Measurements from ENCODE around the gene TSC22D2. TPM values are rescaled to one million over a fixed set of nuclear protein-coding genes. Genes with fewer than 3 reads are reported as not detected.

Gene TSC22D2
- polyA plus RNA-seq, 3 donors, result 54.6 to 66.8 (median 62.0) TPM

DNA sequence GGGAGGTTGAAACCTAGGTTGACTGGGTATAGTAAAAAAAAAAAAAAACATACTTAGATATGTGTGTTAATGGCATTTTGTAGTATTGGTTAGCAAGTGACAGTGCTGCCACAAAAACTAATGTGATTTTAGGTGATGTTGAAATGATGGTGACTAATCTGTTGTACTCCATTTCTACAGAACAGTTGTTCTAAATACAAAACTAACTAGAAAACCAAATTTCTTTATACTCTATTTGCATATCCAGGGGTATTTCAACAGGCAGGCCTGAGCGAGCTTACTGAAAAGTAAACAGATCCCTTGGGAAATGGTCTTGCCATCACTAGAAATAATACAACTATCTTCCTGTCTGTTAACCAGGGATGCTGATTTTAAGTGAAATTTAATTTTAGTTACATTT, 20.5 kb downstream of the TSC22D2 start:
- DNase-seq (ENCODE audit: extremely low read depth in 1 of 11, low read depth in 9 of 11, low spot score in 4 of 11), result no peak

DNA sequence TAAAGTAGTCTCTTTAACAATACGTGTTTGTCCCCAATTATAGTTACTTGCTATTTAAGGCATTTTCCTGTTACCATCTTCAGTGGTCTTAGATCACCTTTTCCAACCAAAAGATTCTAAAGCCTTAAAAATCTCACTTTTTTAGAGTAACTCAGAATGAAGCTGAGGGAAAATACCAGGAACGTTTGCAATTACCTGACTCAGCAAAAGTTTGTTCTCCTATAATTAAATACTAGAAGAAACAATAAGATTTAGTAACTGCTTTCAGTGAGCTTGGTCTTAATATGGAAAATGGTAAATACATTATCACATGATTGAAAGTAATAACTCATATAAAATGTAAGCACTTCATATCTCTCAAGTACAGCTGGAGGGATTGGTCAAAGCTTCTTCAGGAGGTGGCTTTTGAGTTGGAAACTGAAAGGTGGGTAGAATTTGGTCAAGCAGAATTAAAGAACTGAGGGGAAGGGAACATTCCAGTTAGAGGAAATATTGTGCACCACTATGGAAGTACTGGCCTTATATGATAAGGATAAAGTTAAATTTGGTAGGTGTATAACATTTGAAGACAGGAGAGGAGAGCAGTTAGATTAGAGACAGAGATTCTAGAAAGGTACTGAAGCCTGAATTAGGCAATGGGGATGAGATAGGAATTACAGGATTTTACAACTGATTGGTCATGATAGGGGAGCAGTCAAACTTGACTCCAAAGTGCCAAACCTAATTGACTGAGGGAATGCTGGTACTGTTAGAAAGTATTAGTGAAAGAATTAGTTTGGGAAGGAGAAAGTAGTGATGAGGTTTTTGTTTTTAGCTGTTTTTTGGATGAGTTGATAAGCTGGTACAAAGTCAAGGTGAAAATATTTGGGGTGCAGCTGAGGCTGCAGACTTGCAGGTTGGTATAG, 21.9 kb downstream of the TSC22D2 start:
- no peak for DNase-seq (ENCODE audit: extremely low read depth in 1 of 11, low read depth in 9 of 11, low spot score in 4 of 11)

DNA sequence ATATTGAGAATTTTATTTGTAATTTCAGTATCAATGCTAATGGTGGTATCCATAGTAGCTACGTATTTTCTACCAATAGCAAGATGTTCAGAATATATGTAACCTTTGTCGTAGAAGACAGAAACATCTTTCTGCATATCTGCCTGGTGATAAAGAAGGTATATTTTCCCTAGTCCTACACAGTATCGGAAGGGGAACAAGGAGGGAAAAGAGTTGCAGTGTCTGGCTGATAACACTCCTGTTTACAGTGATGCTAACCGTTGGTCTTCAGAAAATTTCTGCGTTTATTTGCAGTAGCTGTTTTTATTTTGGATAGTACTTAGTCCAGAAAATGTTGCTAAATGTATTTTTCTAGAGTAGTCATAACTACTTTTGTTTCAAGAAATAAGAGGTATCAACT, 25.2 kb downstream of the TSC22D2 start:
- no peak for DNase-seq (ENCODE audit: extremely low read depth in 1 of 11, low read depth in 9 of 11, low spot score in 4 of 11)

DNA sequence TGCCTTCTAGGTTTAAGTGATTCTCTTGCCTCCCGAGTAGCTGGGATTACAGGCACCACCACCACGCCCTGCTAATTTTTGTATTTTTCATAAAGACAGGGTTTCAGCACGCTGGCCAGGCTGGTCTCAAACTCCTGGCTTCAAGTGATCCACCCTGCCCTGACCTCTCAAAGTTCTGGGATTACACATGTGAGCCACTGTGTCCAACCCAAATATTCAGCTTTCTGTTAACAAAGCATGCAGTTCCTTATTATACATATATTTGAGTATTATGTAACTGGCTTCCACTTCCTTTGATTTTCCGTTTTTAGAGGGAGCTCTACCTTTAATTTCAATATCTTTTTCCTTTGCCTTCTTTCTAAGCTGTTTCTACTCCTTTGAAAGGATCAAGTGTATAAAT, 26.1 kb downstream of the TSC22D2 start:
- no peak for DNase-seq (ENCODE audit: extremely low read depth in 1 of 11, low read depth in 9 of 11, low spot score in 4 of 11)

DNA sequence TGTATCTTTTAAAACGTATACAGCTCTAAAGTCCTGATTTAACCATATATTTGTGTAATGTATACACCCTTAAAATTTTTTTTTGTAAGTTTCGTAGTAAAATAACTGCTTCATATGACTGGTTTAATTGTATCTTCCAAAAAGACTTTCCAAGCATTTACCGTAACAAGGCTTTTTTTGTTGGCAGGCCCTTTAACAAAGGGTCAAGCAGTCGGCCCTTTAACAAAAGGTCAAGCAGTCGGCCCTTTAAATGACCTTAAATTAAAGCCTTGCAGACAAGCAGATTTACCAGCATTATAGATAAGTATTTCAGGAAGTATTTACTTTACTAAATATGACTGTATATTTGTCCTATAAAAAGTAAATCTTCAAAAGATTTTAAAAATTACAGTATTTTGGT, 28.1 kb downstream of the TSC22D2 start:
- DNase-seq (ENCODE audit: extremely low read depth in 1 of 11, low read depth in 9 of 11, low spot score in 4 of 11), result no peak

DNA sequence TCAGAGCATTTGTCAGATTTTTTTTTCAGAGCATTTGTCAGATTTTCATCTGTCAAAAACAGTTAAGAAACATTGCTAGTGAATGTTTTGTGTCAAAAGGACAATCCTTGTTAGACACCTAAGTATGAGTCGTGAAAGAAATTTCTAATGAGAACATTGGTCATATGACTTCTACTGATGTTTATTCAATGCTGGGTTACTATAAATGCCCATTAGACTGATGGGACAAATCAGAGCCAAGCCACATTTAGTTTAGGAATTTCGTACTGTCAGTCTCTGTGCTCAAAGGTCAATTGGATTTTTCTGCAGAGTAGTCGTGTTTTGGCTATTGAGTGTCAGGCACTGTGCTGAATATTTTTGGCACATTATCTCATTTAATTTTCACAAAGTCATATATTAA, 31.6 kb downstream of the TSC22D2 start:
- no peak for DNase-seq (ENCODE audit: extremely low read depth in 1 of 11, low read depth in 9 of 11, low spot score in 4 of 11)

DNA sequence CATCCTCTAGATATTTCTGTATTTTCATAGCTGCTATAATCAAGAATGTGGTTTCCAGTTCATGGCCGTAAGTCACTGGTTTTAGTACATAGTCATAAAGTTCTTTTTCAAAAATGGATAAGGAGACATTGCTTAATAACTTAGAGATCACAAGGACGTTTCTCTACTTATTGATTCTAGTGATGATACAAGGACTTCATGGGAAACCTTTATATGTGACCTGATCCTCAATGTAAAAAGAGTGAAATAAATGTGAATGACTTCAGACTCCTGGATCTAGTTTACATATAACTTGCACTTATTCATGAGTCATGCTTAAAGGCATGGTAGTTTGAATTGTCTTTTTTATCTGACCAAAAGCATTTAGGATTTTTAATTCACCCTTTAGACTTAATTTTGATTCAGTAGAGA, 35.2 kb downstream of the TSC22D2 start:
- DNase-seq (ENCODE audit: extremely low read depth in 1 of 11, low read depth in 9 of 11, low spot score in 4 of 11), result no peak

DNA sequence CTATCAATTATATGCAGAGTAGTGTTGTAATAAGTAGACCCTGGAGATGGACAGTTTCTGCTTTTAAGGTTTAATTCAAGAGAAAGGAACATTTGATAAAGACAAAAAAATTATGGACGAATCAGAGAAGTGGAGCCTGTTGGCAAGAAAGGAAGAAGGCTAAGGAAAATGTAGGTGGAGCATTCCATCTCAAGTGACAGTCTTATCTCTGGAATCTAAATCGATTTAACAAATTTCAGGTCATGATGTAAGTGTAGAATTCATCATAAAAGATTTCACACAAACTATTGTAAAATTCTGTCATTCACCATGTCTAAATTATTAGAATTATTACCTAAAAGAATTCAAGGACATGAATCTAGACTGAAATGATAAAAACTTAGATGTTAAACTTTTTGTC, 36.3 kb downstream of the TSC22D2 start:
- DNase-seq (ENCODE audit: extremely low read depth in 1 of 11, low read depth in 9 of 11, low spot score in 4 of 11), result no peak

DNA sequence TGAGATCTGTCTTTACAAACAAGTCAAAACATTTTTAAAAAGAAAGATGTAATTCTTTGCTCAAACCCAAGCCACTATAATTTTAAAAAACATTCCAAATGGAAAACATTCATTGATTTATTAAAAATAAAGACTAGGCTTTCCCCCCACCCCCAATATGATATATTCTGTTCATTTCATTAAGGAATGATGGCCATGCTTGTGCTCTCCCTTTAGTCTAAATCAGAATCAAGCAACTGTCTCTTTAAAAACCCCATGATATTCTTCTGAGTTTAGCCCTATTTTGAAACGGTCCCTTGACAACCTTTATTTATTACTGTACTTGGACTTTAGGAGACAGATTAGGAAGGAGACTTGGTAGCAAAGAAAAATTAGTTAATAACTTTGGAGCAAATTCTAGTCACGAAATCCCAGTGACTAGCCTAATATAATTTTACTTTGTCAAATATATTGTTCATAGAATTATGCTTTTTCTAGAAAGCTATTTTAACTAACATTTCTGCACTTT, 38.4 kb downstream of the TSC22D2 start:
- no peak for DNase-seq (ENCODE audit: extremely low read depth in 1 of 11, low read depth in 9 of 11, low spot score in 4 of 11)

DNA sequence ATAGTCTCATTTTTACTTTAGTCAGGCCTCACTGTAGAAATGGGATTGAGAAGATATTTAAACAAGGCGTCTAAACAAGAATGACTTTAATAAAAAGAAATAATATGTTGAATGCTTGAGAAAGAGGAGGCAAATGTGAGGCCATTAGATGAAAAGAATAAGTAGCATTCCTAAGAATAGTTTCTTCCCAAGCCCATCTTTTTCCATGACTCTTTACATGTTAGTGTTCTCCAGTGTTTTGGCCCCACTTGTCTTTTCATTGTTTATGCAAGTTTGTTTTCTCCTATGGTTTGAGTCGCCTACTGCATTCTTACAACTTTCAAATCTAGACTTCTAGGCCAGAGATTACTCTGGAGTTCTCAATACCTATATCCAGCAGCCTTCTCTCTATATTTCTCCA, 39.0 kb downstream of the TSC22D2 start:
- no peak for DNase-seq (ENCODE audit: extremely low read depth in 1 of 11, low read depth in 9 of 11, low spot score in 4 of 11)

DNA sequence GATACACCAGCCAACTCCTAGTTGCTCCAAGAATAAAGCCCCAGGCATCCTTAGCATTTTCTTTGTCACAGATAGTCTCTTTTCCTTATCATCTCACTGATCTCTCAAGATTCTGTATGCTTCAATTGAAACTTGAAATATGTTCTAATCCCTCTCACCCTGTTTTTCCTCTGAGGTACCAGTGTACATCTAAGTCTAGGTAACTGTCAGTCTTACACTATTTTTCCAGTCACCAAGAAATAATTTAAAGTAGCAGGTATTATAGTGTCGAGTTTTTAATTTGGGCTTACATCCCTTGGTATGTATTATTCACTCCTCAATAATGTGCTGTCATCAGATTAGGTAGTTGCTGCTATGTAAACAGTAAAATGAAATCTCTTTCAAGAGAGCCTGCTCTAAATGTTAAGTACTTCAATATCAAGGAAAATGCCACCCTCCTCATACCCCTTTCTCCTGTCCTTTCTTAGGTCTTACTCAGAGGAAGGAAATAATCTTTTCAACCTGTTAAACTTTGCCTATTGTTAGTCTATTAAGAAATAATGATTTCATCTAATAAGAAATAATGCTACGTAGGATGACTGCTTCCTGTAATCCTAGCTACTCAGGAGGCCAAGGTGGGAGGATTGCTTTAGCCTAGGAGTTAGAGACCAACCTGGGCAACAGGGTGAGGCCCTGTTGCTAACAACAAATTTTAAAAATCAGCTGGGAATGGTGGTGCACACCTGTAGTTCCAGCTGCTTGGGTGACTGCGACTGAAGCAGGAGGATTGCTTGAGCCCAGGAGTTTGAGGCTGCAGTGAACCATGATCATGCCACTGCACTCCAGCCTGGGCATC, 39.8 kb downstream of the TSC22D2 start:
- DNase-seq (ENCODE audit: extremely low read depth in 1 of 11, low read depth in 9 of 11, low spot score in 4 of 11), result no peak

DNA sequence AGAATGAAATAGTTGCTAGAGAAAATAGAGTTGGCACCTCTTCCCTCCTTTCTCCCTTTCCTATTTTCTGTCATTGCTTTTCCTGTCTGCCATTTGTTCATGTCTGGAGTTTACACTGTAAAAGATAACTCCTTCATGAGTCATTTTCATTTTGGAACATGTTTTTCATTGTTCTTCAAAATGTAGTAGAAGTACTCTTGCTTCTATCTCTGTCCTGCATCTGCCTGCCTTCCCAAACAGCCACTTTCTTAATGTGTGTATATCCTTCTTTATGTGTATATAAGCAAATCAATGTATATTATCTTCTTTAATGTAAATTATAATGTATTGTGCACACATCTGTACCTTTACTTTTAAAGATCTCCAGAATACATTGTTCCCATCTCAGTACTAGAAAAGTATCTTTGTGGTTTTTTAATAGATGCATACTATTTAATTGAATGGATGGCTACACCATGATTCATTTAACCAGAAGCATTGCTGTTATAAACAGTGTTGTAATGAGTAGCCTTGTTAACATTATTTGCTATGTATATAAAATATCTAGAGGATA, 41.1 kb downstream of the TSC22D2 start:
- DNase-seq (ENCODE audit: extremely low read depth in 1 of 11, low read depth in 9 of 11, low spot score in 4 of 11), result no peak

DNA sequence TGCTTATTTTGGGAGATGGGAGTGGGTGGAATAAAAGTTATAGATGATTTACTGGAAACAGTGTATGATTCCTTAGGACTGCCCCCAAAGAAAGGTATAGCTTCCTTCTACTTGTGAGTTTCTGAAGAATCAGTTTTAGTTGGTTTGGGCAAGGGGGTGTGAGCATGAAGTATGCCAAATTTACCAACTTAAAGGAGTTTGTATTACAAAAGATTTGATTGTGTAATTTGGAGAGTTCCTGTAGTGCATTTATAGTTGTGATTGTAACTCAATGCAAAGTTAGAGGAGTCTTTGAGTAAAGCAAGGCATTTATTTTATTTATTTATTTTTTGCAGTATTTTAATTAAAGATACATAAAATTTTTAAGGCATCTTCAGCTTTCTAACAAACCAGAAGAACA, 42.8 kb downstream of the TSC22D2 start:
- DNase-seq (ENCODE audit: extremely low read depth in 1 of 11, low read depth in 9 of 11, low spot score in 4 of 11), result no peak

DNA sequence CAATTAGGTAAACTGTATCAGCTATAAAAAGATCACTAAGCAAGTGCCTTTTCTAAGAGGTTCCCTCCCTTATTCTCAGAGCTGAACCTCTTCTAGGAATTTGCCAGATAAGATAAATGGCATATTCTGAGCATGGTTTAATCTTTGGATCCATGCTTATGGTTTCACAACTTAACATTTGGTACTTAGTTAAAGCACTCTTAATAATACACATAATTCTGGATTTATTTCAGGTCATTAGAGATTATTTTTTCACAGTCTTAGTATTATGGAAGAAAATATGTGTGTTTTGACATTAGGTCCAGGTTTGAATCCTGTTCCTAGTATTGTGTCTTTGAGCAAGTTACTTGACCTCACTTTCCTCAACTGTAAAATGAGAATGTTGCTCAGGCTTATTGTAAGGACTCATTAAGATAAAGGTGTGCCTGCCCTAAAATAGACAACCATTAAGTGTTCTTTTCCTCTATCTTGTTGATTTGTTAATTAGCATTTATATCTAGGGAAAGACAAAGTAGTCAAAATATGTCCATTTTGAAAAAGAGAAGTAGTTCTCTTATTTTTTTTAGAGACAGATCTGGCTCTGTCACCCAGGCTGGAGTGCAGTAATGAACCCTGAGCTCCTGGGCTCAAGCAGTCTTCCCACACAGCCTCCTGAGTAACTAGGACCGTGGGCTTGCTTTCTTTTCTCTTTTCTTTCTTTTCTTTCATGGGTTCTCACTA, 43.4 kb downstream of the TSC22D2 start:
- no peak for DNase-seq (ENCODE audit: extremely low read depth in 1 of 11, low read depth in 9 of 11, low spot score in 4 of 11)

DNA sequence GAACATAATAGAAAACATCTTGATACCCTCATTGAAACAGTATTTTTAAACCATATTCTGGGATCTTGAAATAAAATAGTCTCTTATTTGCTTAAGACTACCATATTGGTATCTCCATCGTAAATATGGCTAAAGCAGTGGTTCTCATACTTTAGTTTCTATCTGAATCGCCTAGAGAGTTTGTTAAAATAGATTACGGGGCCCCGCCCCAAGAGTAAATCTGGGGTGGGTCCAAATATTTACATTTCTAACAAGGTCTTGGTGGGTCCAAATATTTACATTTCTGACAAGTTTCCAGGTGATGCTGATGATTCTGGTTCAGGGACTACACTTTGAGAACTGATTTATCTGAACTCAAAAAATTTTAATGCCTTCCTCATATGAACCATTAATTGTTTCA, 45.3 kb downstream of the TSC22D2 start:
- DNase-seq (ENCODE audit: extremely low read depth in 1 of 11, low read depth in 9 of 11, low spot score in 4 of 11), result no peak

DNA sequence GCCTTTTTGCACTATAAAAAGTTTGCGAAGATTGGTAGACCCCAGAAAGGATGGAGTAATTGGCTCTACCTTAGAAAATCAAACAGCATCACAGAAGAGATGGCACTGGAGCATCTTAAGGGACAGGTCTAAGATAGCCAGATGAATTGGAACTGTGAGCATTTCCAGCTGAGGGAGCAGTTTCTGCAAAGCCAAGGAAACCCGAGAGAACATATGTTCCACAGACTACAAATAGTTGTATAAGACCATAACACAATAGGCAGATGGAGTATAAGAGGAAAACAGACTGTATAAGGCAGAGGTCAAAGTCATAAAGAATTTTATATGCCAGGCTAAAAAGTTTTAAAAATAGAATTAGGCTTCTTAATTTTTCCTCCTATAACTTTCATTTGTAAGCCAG, 46.0 kb downstream of the TSC22D2 start:
- no peak for DNase-seq (ENCODE audit: extremely low read depth in 1 of 11, low read depth in 9 of 11, low spot score in 4 of 11)

DNA sequence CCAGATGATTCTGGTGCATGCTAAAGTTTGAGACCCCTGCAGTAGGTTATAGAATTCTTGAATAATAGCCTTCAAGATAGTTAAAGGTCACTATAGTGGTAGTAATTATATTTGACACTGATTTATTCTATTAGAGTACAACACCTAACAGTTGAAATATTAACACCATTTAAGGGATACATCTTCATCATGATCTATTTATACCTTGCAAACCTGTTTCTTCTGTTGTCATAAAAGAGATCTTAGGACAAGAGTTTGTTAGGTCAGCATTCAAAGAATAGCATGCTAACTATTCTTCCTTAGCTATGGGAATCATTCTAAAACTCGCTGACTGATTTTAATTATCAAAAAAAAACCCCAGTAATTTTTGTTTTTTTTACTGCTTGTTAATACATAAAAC, 46.5 kb downstream of the TSC22D2 start:
- no peak for DNase-seq (ENCODE audit: extremely low read depth in 1 of 11, low read depth in 9 of 11, low spot score in 4 of 11)

DNA sequence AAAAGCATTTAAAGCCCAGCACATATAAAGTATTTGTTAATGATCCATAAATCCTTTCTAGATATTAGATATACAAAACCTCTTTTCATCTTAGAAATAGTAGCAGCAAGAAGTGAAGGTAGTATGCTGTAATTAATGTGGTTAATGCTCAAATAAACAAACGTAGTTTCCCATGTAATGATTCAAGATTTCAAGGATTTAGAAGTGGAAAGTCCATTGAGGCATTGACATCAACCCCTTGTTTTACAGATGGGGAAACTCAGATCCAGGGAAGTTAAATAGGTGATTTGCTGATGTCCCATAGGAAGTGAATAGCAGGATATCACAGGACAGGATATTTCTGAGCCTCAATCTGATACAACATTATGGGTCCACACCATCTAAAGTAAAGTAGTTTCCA, 47.2 kb downstream of the TSC22D2 start:
- no peak for DNase-seq (ENCODE audit: extremely low read depth in 1 of 11, low read depth in 9 of 11, low spot score in 4 of 11)

DNA sequence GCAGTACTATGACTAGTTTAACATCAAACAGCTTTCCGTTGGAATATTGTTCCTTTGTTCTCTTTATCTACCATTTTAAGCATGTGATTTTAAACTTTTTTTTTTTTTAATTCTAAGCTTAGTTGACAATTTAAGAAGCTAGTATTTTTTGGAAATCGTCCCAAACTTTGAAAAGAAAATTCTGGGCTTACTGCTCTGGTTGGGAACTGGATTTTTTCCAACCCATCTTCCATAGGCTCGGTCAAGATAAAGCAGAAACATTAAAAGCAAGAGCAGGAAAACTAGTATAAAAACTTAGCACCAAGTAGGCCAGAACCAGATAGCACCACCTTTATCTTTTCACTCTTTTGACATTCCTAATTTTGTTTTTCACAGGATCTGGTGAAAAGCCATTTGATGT, 49.9 kb downstream of the TSC22D2 start:
- peak in 2 of 11 donors; percentile 30 to 31 for DNase-seq (ENCODE audit: extremely low read depth in 1 of 11, low read depth in 9 of 11, low spot score in 4 of 11)

Data from renal cortex interstitium (tissue), 11 donors.